ENCODE measurements around the gene DMD.

Gene DMD

GRCh38 chrX:31371956-31372355, 1839.4 kb downstream of the DMD start:
- in situ Hi-C loops (cut with HindIII; ENCODE audit: low pct_ligation_motif_present, low sequenced_read_pairs), result no loop called here
- H3K4me3 ChIP-seq (ENCODE audit: low read depth, low read length), result no peak overlapping the region

GRCh38 chrX:31367816-31368215, 1843.5 kb downstream of the DMD start:
- DNase-seq, result no peak
- no peak overlapping the region for H3K27ac ChIP-seq
- no peak for TF ChIP-seq CTCF (IDR thresholded peaks at IDR 0.05; ENCODE audit: low read depth, low read length, missing control alignments)
- in situ Hi-C loops (cut with HindIII; ENCODE audit: low pct_ligation_motif_present, low sequenced_read_pairs), result no loop called here
- H3K4me3 ChIP-seq (ENCODE audit: low read depth, low read length), result no peak overlapping the region
- H3K27me3 ChIP-seq (replicated peaks), result no peaks in the 10 kb centered on the region
- H3K36me3 ChIP-seq (replicated peaks), result no peaks in the 10 kb centered on the region

More at GRCh38 chrX:31371956-31372355, 1839.4 kb downstream of the DMD start:
- H3K36me3 ChIP-seq (replicated peaks), result no peaks in the 10 kb centered on the region
- no peak overlapping the region for H3K27ac ChIP-seq
- H3K27me3 ChIP-seq (replicated peaks), result no peaks in the 10 kb centered on the region
- no peak for DNase-seq
- TF ChIP-seq CTCF (IDR thresholded peaks at IDR 0.05; ENCODE audit: low read depth, low read length, missing control alignments), result no peak

- in situ Hi-C loops (cut with HindIII; ENCODE audit: low pct_ligation_motif_present, low sequenced_read_pairs), result no loop called here
- H3K27ac ChIP-seq, result no peak overlapping the region
- H3K36me3 ChIP-seq (replicated peaks), result no peaks in the 10 kb centered on the region
- H3K4me3 ChIP-seq (ENCODE audit: low read depth, low read length), result no peak overlapping the region
- no peak for DNase-seq
- TF ChIP-seq CTCF (IDR thresholded peaks at IDR 0.05; ENCODE audit: low read depth, low read length, missing control alignments), result no peak
- H3K27me3 ChIP-seq (replicated peaks), result no peaks in the 10 kb centered on the region
Measured at GRCh38 chrX:31366041-31366440, 1845.3 kb downstream of the DMD start.

GRCh38 chrX:31356275-31357212, 1854.8 kb downstream of the DMD start:
- H3K27ac ChIP-seq, result no peak overlapping the region
- in situ Hi-C loops (cut with HindIII; ENCODE audit: low pct_ligation_motif_present, low sequenced_read_pairs), result no loop called here
- no peak for DNase-seq
- no peak for TF ChIP-seq CTCF (IDR thresholded peaks at IDR 0.05; ENCODE audit: low read depth, low read length, missing control alignments)
- no peaks in the 10 kb centered on the region for H3K36me3 ChIP-seq (replicated peaks)
- no peaks in the 10 kb centered on the region for H3K27me3 ChIP-seq (replicated peaks)
- no peak overlapping the region for H3K4me3 ChIP-seq (ENCODE audit: low read depth, low read length)

- Histone ChIP-seq H3K36me3 (replicated peaks) (no peaks in the 10 kb centered on the region), H3K27me3 (replicated peaks) (no peaks in the 10 kb centered on the region), H3K27ac (no peak overlapping the region), H3K4me3 (ENCODE audit: low read depth, low read length) (no peak overlapping the region)
- DNase-seq, result no peak
- in situ Hi-C loops (cut with HindIII; ENCODE audit: low pct_ligation_motif_present, low sequenced_read_pairs), result no loop called here
- TF ChIP-seq CTCF (IDR thresholded peaks at IDR 0.05; ENCODE audit: low read depth, low read length, missing control alignments), result no peak
Measured at GRCh38 chrX:31355206-31355955, 1856.0 kb downstream of the DMD start.

All from brain microvascular endothelial cell (primary cell).